Transverse colon (tissue), 3 donors: ENCODE data around the gene SPDYE4.

ENCODE experiments used
- CTCF ChIP-seq, 5 experiments: fragments of 200-600 bp in 3 of 5; fragments of 450-650 bp in 2 of 5; sonication (generic) in 3 of 5; IDR thresholded peaks; 1 replicate in 2 of 5; 2 replicates in 3 of 5; pipeline ENCODE4 v1.5.1; 2016 to 2017; ENCODE audit warnings: antibody characterized with exemption in 5 of 5, inconsistent platforms in 3 of 5, mild to moderate bottlenecking in 2 of 5, moderate library complexity in 1 of 5
- EP300 ChIP-seq: sonication (generic); formaldehyde crosslinking; IDR thresholded peaks from one replicate; pipeline ENCODE4 v1.6.1; 2017; ENCODE audit warnings: antibody characterized with exemption, low read depth

- TF ChIP-seq CTCF (IDR thresholded peaks at IDR 0.05) (no peak), EP300 (no peak)
Measured at GRCh38 chr17:8736362-8736761, 22.0 kb downstream of the SPDYE4 start.
